A673 (cell line): ENCODE data around the gene MAN1B1. TPM values are rescaled to one million over a fixed set of nuclear protein-coding genes. Genes with fewer than 3 reads are reported as not detected.

ENCODE experiments used
- BruUV-seq: library from RNA; stranded (reverse); fragments of 400-500 nt; replicated peaks from 2 replicates; lab custom pipeline; 2021; lab: Mats Ljungman, UMichigan
- CTCF ChIA-PET: fragments of 300-600 bp; sonication (Branson Sonifier 250); formaldehyde crosslinking; loops from one replicate; lab custom pipeline; 2022; ENCODE audit warnings: antibody characterized with exemption; lab: Charles Lee
- POLR2A ChIA-PET: fragments of 300-600 bp; sonication (Branson Sonifier 250); formaldehyde crosslinking; loops from one replicate; lab custom pipeline; 2022; ENCODE audit warnings: antibody characterized with exemption; ENCODE audit not compliant: low non-redundant PET; lab: Charles Lee
- DNase-seq: peaks from one replicate; pipeline ENCODE4 v3.0.0-alpha.2; 2015; ENCODE audit warnings: low spot score
- H3K27ac ChIP-seq: fragments of 200-600 bp; sonication (generic); 2 replicates; pipeline ENCODE4 v1.5.1; 2016; ENCODE audit warnings: mixed run types, low read depth, mild to moderate bottlenecking, mixed read lengths, antibody characterized with exemption, low read length; ENCODE audit not compliant: poor library complexity, severe bottlenecking
- H3K27me3 ChIP-seq: fragments of 200-600 bp; sonication (generic); replicated peaks from 2 replicates; pipeline ENCODE4 v1.6.1; 2017; ENCODE audit warnings: mixed run types, low read depth, mild to moderate bottlenecking, mixed read lengths, antibody characterized with exemption, low read length; ENCODE audit not compliant: insufficient read depth, poor library complexity
- H3K36me3 ChIP-seq: fragments of 200-600 bp; sonication (generic); 2 replicates; pipeline ENCODE4 v1.6.1; 2016; ENCODE audit warnings: mixed run types, mild to moderate bottlenecking, mixed read lengths, antibody characterized with exemption, low read length; ENCODE audit not compliant: insufficient read depth, poor library complexity, severe bottlenecking
- H3K4me1 ChIP-seq: fragments of 200-600 bp; sonication (generic); 2 replicates; pipeline ENCODE4 v1.6.1; 2017; ENCODE audit warnings: mixed run types, mild to moderate bottlenecking, mixed read lengths, antibody characterized with exemption, low read length; ENCODE audit not compliant: insufficient read depth, poor library complexity, severe bottlenecking
- H3K4me3 ChIP-seq: fragments of 200-600 bp; sonication (generic); 2 replicates; pipeline ENCODE4 v1.5.1; 2016; ENCODE audit warnings: low read depth, mixed run types, mild to moderate bottlenecking, mixed read lengths, low read length; ENCODE audit not compliant: poor library complexity, severe bottlenecking
- H3K9me3 ChIP-seq: fragments of 200-600 bp; sonication (generic); 2 replicates; pipeline ENCODE4 v1.6.1; 2016; ENCODE audit warnings: mixed run types, low read depth, mild to moderate bottlenecking, mixed read lengths, antibody characterized with exemption, low read length; ENCODE audit not compliant: poor library complexity, severe bottlenecking
- CTCF ChIP-seq: fragments of 300-800, 200-600 bp; sonication (generic); conservative IDR thresholded peaks from 2 replicates; pipeline ENCODE4 v1.5.1; 2017; ENCODE audit warnings: low read depth, mild to moderate bottlenecking, antibody characterized with exemption, low read length, moderate library complexity, mixed read lengths
- EZH2 ChIP-seq: fragments of 200-600 bp; sonication (generic); IDR thresholded peaks from 2 replicates; pipeline ENCODE4 v1.6.1; 2017; ENCODE audit warnings: borderline replicate concordance, low read depth, mild to moderate bottlenecking, mixed read lengths, antibody characterized with exemption, low read length; ENCODE audit not compliant: poor library complexity, severe bottlenecking
- intact Hi-C: fragments of 100-400 bp; cut with micrococcal nuclease; formaldehyde crosslinking; loops from one replicate; pipeline ENCODE4 v1.10.0; 2022; ENCODE audit not compliant: unreplicated experiment
- total RNA-seq: library from RNA; stranded (reverse); gene quantifications from 2 replicates; pipeline ENCODE4 v1.2.3, GENCODE V29; 2021

Gene MAN1B1
- total RNA-seq, 1 experiment from 2014 or later = 48.6 TPM

- POLR2A ChIA-PET = no interaction called here
- H3K27me3 ChIP-seq = peaks cover 11% of the 10 kb centered on the region
Observed at GRCh38 chr9:137053944-137054931, 32.5 kb upstream of the MAN1B1 start, which contains the start of gene ENTPD2. TSS of gene ENTPD2 (minus strand) at chr9:137054061. CDS start at chr9:137053997, 64 bp downstream.

GRCh38 chr9:137054932-137055384 lies 31.8 kb upstream of the MAN1B1 start:
- H3K4me1 ChIP-seq = no peaks in the 10 kb centered on the region
- no peaks in the 10 kb centered on the region for H3K36me3 ChIP-seq
- no TSS peak for BruUV-seq
- POLR2A ChIA-PET = no interaction called here
- H3K27ac ChIP-seq = no peak overlapping the region
- intact Hi-C loops = no loop called here
- peaks cover 11% of the 10 kb centered on the region for H3K27me3 ChIP-seq
- no peak for DNase-seq
- CTCF ChIA-PET = interaction anchor here (1.0 to 1.1 kb wide), 2 partner anchors 8 to 9 kb away, joined by 3 to 8 read pairs; partner anchors contain the start of gene NPDC1
- no peaks in the 10 kb centered on the region for H3K9me3 ChIP-seq
- TF ChIP-seq EZH2 (no peak), CTCF (no peak)
- no peak overlapping the region for H3K4me3 ChIP-seq

More at GRCh38 chr9:137053944-137054931, 32.5 kb upstream of the MAN1B1 start, which contains the start of gene ENTPD2:
- H3K4me1 ChIP-seq = no peaks in the 10 kb centered on the region
- H3K36me3 ChIP-seq = no peaks in the 10 kb centered on the region
- CTCF ChIA-PET = interaction anchor here (1.0 kb wide), 1 partner anchor 10 kb away, joined by 3 read pairs; no protein-coding TSS in a partner anchor
- DNase-seq = no peak
- H3K27ac ChIP-seq = no peak within 1 kb of the TSS
- BruUV-seq = no TSS peak
- peak within 1 kb of the TSS; percentile 42 for H3K4me3 ChIP-seq
- TF ChIP-seq EZH2 (no peak), CTCF (no peak)
- no peaks in the 10 kb centered on the region for H3K9me3 ChIP-seq
- intact Hi-C loops = no loop called here

- no peaks in the 10 kb centered on the region for H3K9me3 ChIP-seq
- H3K4me3 ChIP-seq = no peak overlapping the region
- TF ChIP-seq EZH2 (no peak), CTCF (no peak)
- POLR2A ChIA-PET = interaction anchor here (0.6 kb wide), 1 partner anchor 10 kb away, joined by 4 read pairs; no protein-coding TSS in a partner anchor
- no peaks in the 10 kb centered on the region for H3K36me3 ChIP-seq
- BruUV-seq = no TSS peak
- intact Hi-C loops = no loop called here
- H3K27ac ChIP-seq = no peak overlapping the region
- H3K27me3 ChIP-seq = peaks cover 11% of the 10 kb centered on the region
- H3K4me1 ChIP-seq = no peaks in the 10 kb centered on the region
- DNase-seq = peak; percentile 42
- CTCF ChIA-PET = interaction anchor here (0.7 to 1.1 kb wide), 4 partner anchors 8 to 12 kb away, joined by 3 to 8 read pairs (median 3); partner anchors contain the start of gene NPDC1
Observed at GRCh38 chr9:137055385-137056364, 31.1 kb upstream of the MAN1B1 start.
